ENCODE data around the gene THOC3.
"Not testable (repeated sequence)": the region's sequence is repeated elsewhere in the genome, so short reads cannot be mapped to it uniquely, and the experiment has no call there.

Gene THOC3

GRCh38 chr5:175967471-175968372 is at the start of gene THOC3:
THOC3 (minus strand) TSS chr5:175968315; CDS start chr5:175968208, 107 bp downstream.
- not testable (repeated sequence) for DNase-seq

- DNase-seq: not testable (repeated sequence)
These were observed 49.2 kb upstream of the THOC3 start for GRCh38 chr5:176017324-176017723.

- DNase-seq: not testable (repeated sequence)
These were observed 46.2 kb upstream of the THOC3 start for GRCh38 chr5:176014360-176014759.

GRCh38 chr5:176011088-176011487 is 43.0 kb upstream of the THOC3 start:
- DNase-seq: not testable (repeated sequence)

GRCh38 chr5:176010202-176010601 is 42.1 kb upstream of the THOC3 start:
- not testable (repeated sequence) for DNase-seq

- DNase-seq: not testable (repeated sequence)
These were observed 39.1 kb upstream of the THOC3 start for GRCh38 chr5:176007220-176007619.

- not testable (repeated sequence) for DNase-seq
These were observed 38.7 kb upstream of the THOC3 start for GRCh38 chr5:176006819-176007218.

GRCh38 chr5:175997979-175998378 is 29.9 kb upstream of the THOC3 start:
- DNase-seq: not testable (repeated sequence)

GRCh38 chr5:175997495-175997894 is 29.4 kb upstream of the THOC3 start:
- not testable (repeated sequence) for DNase-seq

GRCh38 chr5:175996791-175997190 is 28.7 kb upstream of the THOC3 start:
- not testable (repeated sequence) for DNase-seq

- not testable (repeated sequence) for DNase-seq
These were observed 27.4 kb upstream of the THOC3 start for GRCh38 chr5:175995506-175995905.

GRCh38 chr5:175979371-175979995 is 11.4 kb upstream of the THOC3 start:
- not testable (repeated sequence) for DNase-seq

GRCh38 chr5:175968381-175968780 is 266 bp upstream of the THOC3 start:
- DNase-seq: not testable (repeated sequence)

- not testable (repeated sequence) for DNase-seq
These were observed 5.8 kb downstream of the THOC3 start for GRCh38 chr5:175962329-175962728.

GRCh38 chr5:175960228-175960627 is 7.9 kb downstream of the THOC3 start:
- not testable (repeated sequence) for DNase-seq

- DNase-seq: not testable (repeated sequence)
These were observed 9.6 kb downstream of the THOC3 start for GRCh38 chr5:175958515-175958914.

- not testable (repeated sequence) for DNase-seq
These were observed 14.0 kb downstream of the THOC3 start for GRCh38 chr5:175954107-175954506.

- DNase-seq: not testable (repeated sequence)
These were observed 15.3 kb downstream of the THOC3 start for GRCh38 chr5:175952810-175953209.

GRCh38 chr5:175951339-175951969 is 16.7 kb downstream of the THOC3 start:
- not testable (repeated sequence) for DNase-seq

GRCh38 chr5:175948329-175949108 is 19.6 kb downstream of the THOC3 start:
- not testable (repeated sequence) for DNase-seq

GRCh38 chr5:175943253-175943652 is 24.9 kb downstream of the THOC3 start:
- not testable (repeated sequence) for DNase-seq

- DNase-seq: not testable (repeated sequence)
These were observed 27.5 kb downstream of the THOC3 start for GRCh38 chr5:175940632-175941031.
